Epithelial cell of esophagus (primary cell): ENCODE results near the gene GRIK2.
A peak's percentile ranks its signal among the peaks of the same experiment; 100 is the strongest.

Source experiments
- DNase-seq: peaks from one replicate; pipeline ENCODE4 v3.0.0; 2010; ENCODE audit warnings: low read depth
- H3K4me3 ChIP-seq: 2 replicates; pipeline ENCODE4 v1.5.1; 2011; ENCODE audit warnings: mild to moderate bottlenecking, low read length, control low read depth
- TF ChIP-seq, protein P1 (sequence below): IDR thresholded peaks from 2 replicates; pipeline ENCODE4 v1.5.1; 2011; ENCODE audit warnings: low read depth, mild to moderate bottlenecking, low read length, control low read depth, inconsistent platforms; ENCODE audit not compliant: insufficient read depth; ENCODE audit errors: missing control alignments

The GRIK2 gene

DNA sequence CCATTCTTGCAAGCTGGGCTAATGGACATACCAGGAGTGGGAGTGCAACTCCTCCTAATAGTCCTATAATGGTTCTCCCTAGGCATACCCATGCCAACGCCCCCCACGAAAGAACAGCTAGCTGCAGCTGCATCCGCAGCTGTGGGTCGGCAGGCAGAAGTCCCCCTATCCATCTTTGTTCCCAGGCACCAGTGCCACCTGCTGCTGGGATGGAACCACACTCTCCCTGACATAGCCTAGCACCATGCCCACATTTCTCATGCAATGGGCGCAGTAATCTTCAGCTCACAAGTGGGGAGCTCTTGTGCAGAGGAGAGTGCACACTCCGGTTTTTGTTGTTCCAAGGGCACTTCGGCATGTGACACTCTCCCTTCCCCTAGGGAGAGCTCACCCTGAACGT, 567.8 kb downstream of the GRIK2 start:
- H3K4me3 ChIP-seq: no peak overlapping the region
- TF ChIP-seq, protein P1, sequence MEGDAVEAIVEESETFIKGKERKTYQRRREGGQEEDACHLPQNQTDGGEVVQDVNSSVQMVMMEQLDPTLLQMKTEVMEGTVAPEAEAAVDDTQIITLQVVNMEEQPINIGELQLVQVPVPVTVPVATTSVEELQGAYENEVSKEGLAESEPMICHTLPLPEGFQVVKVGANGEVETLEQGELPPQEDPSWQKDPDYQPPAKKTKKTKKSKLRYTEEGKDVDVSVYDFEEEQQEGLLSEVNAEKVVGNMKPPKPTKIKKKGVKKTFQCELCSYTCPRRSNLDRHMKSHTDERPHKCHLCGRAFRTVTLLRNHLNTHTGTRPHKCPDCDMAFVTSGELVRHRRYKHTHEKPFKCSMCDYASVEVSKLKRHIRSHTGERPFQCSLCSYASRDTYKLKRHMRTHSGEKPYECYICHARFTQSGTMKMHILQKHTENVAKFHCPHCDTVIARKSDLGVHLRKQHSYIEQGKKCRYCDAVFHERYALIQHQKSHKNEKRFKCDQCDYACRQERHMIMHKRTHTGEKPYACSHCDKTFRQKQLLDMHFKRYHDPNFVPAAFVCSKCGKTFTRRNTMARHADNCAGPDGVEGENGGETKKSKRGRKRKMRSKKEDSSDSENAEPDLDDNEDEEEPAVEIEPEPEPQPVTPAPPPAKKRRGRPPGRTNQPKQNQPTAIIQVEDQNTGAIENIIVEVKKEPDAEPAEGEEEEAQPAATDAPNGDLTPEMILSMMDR: no peak
- no peak for DNase-seq

DNA sequence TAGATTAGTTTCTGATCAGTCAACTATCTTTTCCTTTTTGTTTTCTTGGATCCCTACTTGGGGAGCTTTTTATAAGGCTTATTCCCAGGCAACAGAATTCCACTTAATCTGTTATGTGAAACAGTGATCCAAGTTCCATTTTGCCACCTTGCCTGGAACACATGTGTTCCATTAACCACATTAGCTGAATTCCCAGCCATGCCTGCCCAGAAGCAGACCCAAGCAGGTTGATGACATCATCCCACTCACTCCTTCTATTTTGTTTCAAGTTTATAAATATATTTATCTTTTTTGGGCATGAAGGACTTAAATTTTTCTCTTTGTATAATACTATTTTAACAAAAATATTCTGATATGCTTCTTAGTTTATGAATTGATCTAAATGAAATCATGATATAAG, 587.4 kb downstream of the GRIK2 start:
- TF ChIP-seq, protein P1: no peak
- DNase-seq: no peak

DNA sequence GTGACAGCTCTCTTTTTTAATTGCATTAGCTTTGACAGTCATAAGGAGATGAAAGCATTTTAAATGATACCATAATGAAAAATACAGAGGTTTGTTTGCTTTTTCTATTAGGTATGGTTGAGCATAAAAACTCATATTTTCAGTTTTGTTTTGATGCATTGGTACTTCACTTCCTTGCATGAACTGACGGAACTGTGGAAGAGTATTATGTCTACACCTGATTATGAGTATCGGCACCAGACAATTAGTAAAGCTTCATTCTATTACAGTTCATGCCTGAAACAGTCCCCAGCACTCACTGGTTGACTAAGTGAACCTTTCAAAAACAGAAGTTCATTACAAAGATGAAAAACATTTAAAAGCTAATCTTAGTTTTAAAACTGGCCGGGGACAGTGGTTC, 593.0 kb downstream of the GRIK2 start:
- no peak overlapping the region for H3K4me3 ChIP-seq
- DNase-seq: no peak
- TF ChIP-seq, protein P1: no peak

More for the DNA sequence above, 587.4 kb downstream of the GRIK2 start:
- no peak overlapping the region for H3K4me3 ChIP-seq

DNA sequence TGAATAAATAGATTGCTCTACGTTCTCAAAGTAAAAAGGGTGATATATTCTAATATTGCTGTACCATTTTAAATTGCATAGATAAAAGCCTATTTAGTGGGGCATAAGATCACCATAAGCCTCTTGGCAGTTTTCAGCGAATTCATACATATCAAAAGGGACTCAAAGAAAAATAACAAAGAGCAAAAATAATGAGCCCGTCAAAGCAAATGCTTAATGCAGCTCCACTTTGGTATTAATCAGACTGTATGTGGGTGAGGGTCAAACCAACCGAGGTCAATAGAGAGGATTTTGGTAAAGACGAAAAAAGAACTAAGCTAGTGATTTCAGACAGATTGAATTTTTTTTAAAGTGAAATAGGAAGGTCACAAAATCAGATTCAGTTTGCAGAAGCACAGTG, 598.8 kb downstream of the GRIK2 start:
- H3K4me3 ChIP-seq: no peak overlapping the region
- DNase-seq: no peak
- TF ChIP-seq, protein P1: no peak

DNA sequence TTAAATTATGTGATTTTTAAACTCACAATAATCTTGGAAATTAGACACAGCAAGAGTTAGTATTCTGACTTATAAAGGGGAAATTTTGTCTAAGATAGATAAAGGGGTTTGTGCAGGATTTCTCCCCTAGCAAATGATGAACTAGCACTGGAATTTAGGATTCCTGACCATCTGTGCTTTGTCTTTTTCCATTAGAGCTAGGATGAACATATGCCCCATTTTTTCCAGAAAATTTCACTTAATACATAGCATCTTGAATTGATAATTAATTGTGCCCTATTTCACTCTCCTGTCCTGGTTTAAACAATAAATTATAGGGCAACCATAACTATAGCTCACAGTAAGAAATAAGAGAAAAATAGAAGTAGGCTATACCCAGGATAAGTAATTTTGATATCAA, 601.0 kb downstream of the GRIK2 start:
- TF ChIP-seq, protein P1: no peak
- no peak for DNase-seq
- H3K4me3 ChIP-seq: no peak overlapping the region

DNA sequence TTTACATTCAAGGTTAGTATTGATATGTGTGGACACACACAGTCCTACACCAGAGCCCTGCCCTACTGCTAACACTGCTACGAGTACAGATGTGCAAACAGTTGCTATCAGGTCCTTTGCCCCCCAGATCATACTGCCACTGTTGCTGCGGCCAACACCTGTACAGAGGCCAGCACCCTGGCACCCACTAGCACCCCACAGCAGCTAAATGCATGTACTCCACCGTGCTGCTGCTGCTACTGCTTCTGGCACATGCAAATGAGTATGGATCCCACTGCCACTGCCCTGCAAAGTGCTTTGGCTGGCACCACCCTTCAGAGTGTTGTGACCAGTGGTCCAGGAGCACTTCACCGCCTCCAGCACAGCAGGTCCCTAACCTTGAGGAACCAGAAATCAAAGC, 621.9 kb downstream of the GRIK2 start:
- H3K4me3 ChIP-seq: no peak overlapping the region
- TF ChIP-seq, protein P1: no peak
- no peak for DNase-seq

DNA sequence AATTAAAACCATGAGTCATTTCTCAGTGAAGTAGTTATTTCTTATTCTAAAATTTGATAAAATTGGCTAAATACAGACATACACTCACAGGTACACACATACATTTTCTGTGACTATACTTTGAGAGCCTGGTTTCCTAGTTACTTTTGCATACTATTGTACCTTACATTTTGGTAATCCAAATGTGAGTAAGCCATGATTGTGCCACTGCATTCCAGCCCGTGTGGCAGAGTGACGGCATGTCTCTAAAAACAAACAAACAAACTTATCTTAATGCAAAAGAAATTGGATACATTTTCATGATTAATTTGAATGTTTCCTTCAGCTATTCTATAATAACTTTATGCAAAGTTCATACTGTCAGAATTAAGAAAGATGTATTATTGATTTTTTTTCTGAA, 628.8 kb downstream of the GRIK2 start:
- H3K4me3 ChIP-seq: no peak overlapping the region
- TF ChIP-seq, protein P1: no peak
- peak; percentile 6 for DNase-seq
